Measurements from ENCODE around the gene ARHGAP22.

DNA sequence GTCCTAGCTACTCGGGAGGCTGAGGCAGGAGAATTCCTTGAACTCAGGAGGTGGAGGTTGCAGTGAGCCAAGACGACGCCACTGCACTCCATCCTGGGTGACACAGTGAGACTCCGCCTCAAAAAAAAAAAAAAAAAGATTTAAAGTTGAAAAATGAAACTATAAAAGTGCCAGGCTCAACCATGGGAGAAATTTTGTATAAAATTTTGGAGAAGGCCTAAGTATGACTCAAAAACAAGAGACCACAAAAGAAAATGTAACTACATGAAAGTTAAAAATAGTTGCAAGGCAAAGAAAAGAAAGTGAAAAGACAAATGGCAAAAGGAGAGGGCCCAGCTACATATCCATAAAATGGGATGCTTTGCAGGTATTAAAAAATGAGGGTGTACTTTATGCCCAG, 104.1 kb downstream of the ARHGAP22 start:
- TF ChIP-seq, protein P1, sequence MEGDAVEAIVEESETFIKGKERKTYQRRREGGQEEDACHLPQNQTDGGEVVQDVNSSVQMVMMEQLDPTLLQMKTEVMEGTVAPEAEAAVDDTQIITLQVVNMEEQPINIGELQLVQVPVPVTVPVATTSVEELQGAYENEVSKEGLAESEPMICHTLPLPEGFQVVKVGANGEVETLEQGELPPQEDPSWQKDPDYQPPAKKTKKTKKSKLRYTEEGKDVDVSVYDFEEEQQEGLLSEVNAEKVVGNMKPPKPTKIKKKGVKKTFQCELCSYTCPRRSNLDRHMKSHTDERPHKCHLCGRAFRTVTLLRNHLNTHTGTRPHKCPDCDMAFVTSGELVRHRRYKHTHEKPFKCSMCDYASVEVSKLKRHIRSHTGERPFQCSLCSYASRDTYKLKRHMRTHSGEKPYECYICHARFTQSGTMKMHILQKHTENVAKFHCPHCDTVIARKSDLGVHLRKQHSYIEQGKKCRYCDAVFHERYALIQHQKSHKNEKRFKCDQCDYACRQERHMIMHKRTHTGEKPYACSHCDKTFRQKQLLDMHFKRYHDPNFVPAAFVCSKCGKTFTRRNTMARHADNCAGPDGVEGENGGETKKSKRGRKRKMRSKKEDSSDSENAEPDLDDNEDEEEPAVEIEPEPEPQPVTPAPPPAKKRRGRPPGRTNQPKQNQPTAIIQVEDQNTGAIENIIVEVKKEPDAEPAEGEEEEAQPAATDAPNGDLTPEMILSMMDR (conservative IDR thresholded peaks at IDR 0.05 in 1 of 2, IDR thresholded peaks at IDR 0.05 in 1 of 2; ENCODE audit: extremely low read depth in 1 of 2, insufficient read depth in 1 of 2, low read depth in 1 of 2, low read length in 2 of 2) = no peak
- TF ChIP-seq EZH2 (IDR thresholded peaks at IDR 0.05; ENCODE audit: borderline replicate concordance, low read length) = no peak
